Choroid plexus epithelial cell (primary cell): Measurements from ENCODE around the gene ADAP1.
"Not testable (repeated sequence)": the region's sequence is repeated elsewhere in the genome, so short reads cannot be mapped to it uniquely, and the experiment has no call there.

Source experiments
- DNase-seq: peaks from one replicate; pipeline ENCODE4 v3.0.0-alpha.2; 2010; ENCODE audit warnings: low read depth
- H3K4me3 ChIP-seq: 2 replicates; pipeline ENCODE4 v1.5.1; 2011; ENCODE audit warnings: low read depth, mild to moderate bottlenecking, control low read depth, low read length, moderate library complexity
- CTCF ChIP-seq: conservative IDR thresholded peaks from 2 replicates; pipeline ENCODE4 v1.5.1; 2011; ENCODE audit warnings: low read depth, mild to moderate bottlenecking, control low read depth, inconsistent platforms, low read length, moderate library complexity

Gene ADAP1

GRCh38 chr7:963236-964078, 9.0 kb upstream of the ADAP1 start:
- no peak overlapping the region for H3K4me3 ChIP-seq
- no peak for DNase-seq
- no peak for TF ChIP-seq CTCF

- no peak for DNase-seq
- no peak for TF ChIP-seq CTCF
- no peak overlapping the region for H3K4me3 ChIP-seq
Measured at GRCh38 chr7:962401-963081, 8.1 kb upstream of the ADAP1 start.

GRCh38 chr7:961546-962400, 7.3 kb upstream of the ADAP1 start:
- no peak overlapping the region for H3K4me3 ChIP-seq
- DNase-seq: no peak
- no peak for TF ChIP-seq CTCF

GRCh38 chr7:960972-961371, 6.5 kb upstream of the ADAP1 start:
- H3K4me3 ChIP-seq: not testable (repeated sequence)

GRCh38 chr7:960269-960871, 5.9 kb upstream of the ADAP1 start:
- no peak for DNase-seq
- H3K4me3 ChIP-seq: no peak overlapping the region
- TF ChIP-seq CTCF: no peak

More at GRCh38 chr7:960972-961371, 6.5 kb upstream of the ADAP1 start:
- DNase-seq: not testable (repeated sequence)

- not testable (repeated sequence) for DNase-seq
Measured at GRCh38 chr7:959740-960139, 5.3 kb upstream of the ADAP1 start.

GRCh38 chr7:959271-959670, 4.8 kb upstream of the ADAP1 start:
- H3K4me3 ChIP-seq: no peak overlapping the region

More at GRCh38 chr7:959740-960139, 5.3 kb upstream of the ADAP1 start:
- H3K4me3 ChIP-seq: not testable (repeated sequence)

More at GRCh38 chr7:959271-959670, 4.8 kb upstream of the ADAP1 start:
- TF ChIP-seq CTCF: no peak
- no peak for DNase-seq
